K562 (cell line): ENCODE measurements around the gene AP5Z1. TPM values are rescaled to one million over a fixed set of nuclear protein-coding genes. Genes with fewer than 3 reads are reported as not detected.

Source experiments
- ATAC-seq: fragments of 200-7000 bp; cut with Tn5 transposase; 3 replicates; pipeline ENCODE4 v1.9.1; 2020; ENCODE audit warnings: moderate library complexity
- BruUV-seq: library from RNA; stranded (reverse); fragments of 400-500 nt; replicated peaks from 2 replicates; lab custom pipeline; 2021; lab: Mats Ljungman, UMichigan
- CTCF ChIA-PET: fragments of 300-600 bp; formaldehyde crosslinking; extraction: SDS; loops from one replicate; lab custom pipeline; 2021; ENCODE audit warnings: low intra/inter-chr PET ratio; lab: Yijun Ruan, JAX
- POLR2A ChIA-PET: fragments of 300-600, 350-650 bp; sonication (Branson Sonifier 250); formaldehyde crosslinking; extraction: SDS; loops from one replicate; lab custom pipeline; 2021; ENCODE audit warnings: antibody characterized with exemption, inconsistent platforms; lab: Yijun Ruan, JAX
- DNase-seq, 4 experiments: peaks; one replicate each; pipeline versions ENCODE4 v3.0.0 to v3.0.0-alpha.2; 2011 to 2018; ENCODE audit warnings: low spot score in 3 of 4, mixed read lengths in 3 of 4; ENCODE audit errors: extremely low read depth in 1 of 4
- FAIRE-seq: peaks from 2 replicates; lab custom pipeline; 2011; peaks lifted over from hg19 to GRCh38; lab: Jason Lieb, UNC
- H2AFZ ChIP-seq: 2 replicates; pipeline ENCODE4 v1.6.0; 2011; ENCODE audit warnings: low read depth, low read length, control low read depth, inconsistent platforms
- H3K27ac ChIP-seq: fragments of 200-600 bp; 3 replicates; pipeline ENCODE4 v1.8.0; 2011; ENCODE audit warnings: low read depth, mild to moderate bottlenecking, control low read depth, inconsistent platforms, low read length, moderate library complexity, mixed read lengths; ENCODE audit errors: extremely low read depth
- H3K27me3 ChIP-seq, 2 experiments: fragments of 300-600 bp in 1 of 2; 2 replicates in 1 of 2; 3 replicates in 1 of 2; pipeline versions ENCODE4 v1.6.0 to v1.8.0; 2011; ENCODE audit warnings: inconsistent platforms in 2 of 2, low read length in 2 of 2, mild to moderate bottlenecking in 1 of 2, mixed read lengths in 1 of 2, moderate library complexity in 1 of 2; ENCODE audit not compliant: control insufficient read depth in 2 of 2, insufficient read depth in 2 of 2
- H3K36me3 ChIP-seq: fragments of 300-600 bp; 3 replicates; pipeline ENCODE4 v1.8.0; 2011; ENCODE audit warnings: mild to moderate bottlenecking, low read length, inconsistent platforms; ENCODE audit not compliant: control insufficient read depth, insufficient read depth
- H3K4me1 ChIP-seq, 2 experiments: fragments of 200-600 bp in 1 of 2; replicated peaks in 1 of 2; 2 replicates in 1 of 2; 3 replicates in 1 of 2; pipeline versions ENCODE4 v1.5.1 to v1.8.0; 2011; ENCODE audit warnings: inconsistent platforms in 2 of 2, low read length in 2 of 2, mild to moderate bottlenecking in 1 of 2, mixed read lengths in 1 of 2, moderate library complexity in 1 of 2; ENCODE audit not compliant: control insufficient read depth in 2 of 2, insufficient read depth in 2 of 2
- H3K4me2 ChIP-seq: 2 replicates; pipeline ENCODE4 v1.6.1; 2011; ENCODE audit warnings: low read length, control low read depth, inconsistent platforms, mixed read lengths; ENCODE audit not compliant: insufficient read depth
- H3K4me3 ChIP-seq: fragments of 200-600 bp; sonication (generic), shearing (Covaris generic); 2 replicates; pipeline ENCODE4 v1.5.1; 2016; ENCODE audit warnings: control low read depth, inconsistent platforms
- H3K79me2 ChIP-seq: fragments of 200-600 bp; 3 replicates; pipeline ENCODE4 v1.8.0; 2011; ENCODE audit warnings: low read length, inconsistent platforms; ENCODE audit not compliant: control insufficient read depth, insufficient read depth
- H3K9ac ChIP-seq, 2 experiments: 2 replicates each; pipeline versions ENCODE4 v1.6.0 to v1.6.1; 2011; ENCODE audit warnings: low read depth in 2 of 2, low read length in 2 of 2, control low read depth in 1 of 2, inconsistent platforms in 1 of 2, mild to moderate bottlenecking in 1 of 2, mixed read lengths in 1 of 2; ENCODE audit not compliant: insufficient read depth in 1 of 2
- H3K9me1 ChIP-seq: one replicate; pipeline ENCODE4 v1.6.0; 2011; ENCODE audit warnings: inconsistent platforms, mild to moderate bottlenecking, low read length, moderate library complexity; ENCODE audit not compliant: control insufficient read depth, insufficient read depth
- H3K9me3 ChIP-seq: replicated peaks from 2 replicates; pipeline ENCODE4 v1.5.1; 2011; ENCODE audit warnings: low read depth, low read length, inconsistent platforms; ENCODE audit not compliant: control insufficient read depth, insufficient read depth
- H4K20me1 ChIP-seq: replicated peaks from 2 replicates; pipeline ENCODE4 v1.6.1; 2011; ENCODE audit warnings: low read length, inconsistent platforms, mixed read lengths; ENCODE audit not compliant: control insufficient read depth, insufficient read depth
- ATF6 ChIP-seq: sonication (generic); formaldehyde crosslinking; IDR thresholded peaks from 2 replicates; pipeline ENCODE4 v1.4.0; 2020; ENCODE audit warnings: mild to moderate bottlenecking, missing genetic modification reagents
- BACH1 ChIP-seq: fragments of 200-800 bp; sonication (Bioruptor generic); IDR thresholded peaks from 2 replicates; pipeline ENCODE4 v1.6.1; 2016; ENCODE audit warnings: missing genetic modification characterization, missing compliant biosample characterization
- CREBBP ChIP-seq: IDR thresholded peaks from one replicate; pipeline ENCODE4 v1.6.1; 2012; ENCODE audit warnings: low read depth, mild to moderate bottlenecking, control low read depth, inconsistent platforms, low read length
- HCFC1 ChIP-seq: IDR thresholded peaks from 2 replicates; pipeline ENCODE4 v1.6.1; 2012; ENCODE audit warnings: low read depth, low read length, improper control_type of control experiment
- IRF9 ChIP-seq: fragments of 450-650 bp; IDR thresholded peaks from 2 replicates; pipeline ENCODE4 v1.6.1; 2016; ENCODE audit warnings: missing biosample characterization, missing genetic modification characterization
- MCM3 ChIP-seq: fragments of 450-650 bp; IDR thresholded peaks from 2 replicates; pipeline ENCODE4 v1.6.1; 2016
- NFATC3 ChIP-seq: fragments of 450-650 bp; IDR thresholded peaks from 2 replicates; pipeline ENCODE4 v1.6.1; 2017; ENCODE audit warnings: mild to moderate bottlenecking
- NFYB ChIP-seq: IDR thresholded peaks from 2 replicates; pipeline ENCODE4 v1.6.1; 2011; ENCODE audit warnings: mild to moderate bottlenecking, moderate library complexity; ENCODE audit not compliant: insufficient read length; ENCODE audit errors: extremely low read depth
- POLR2G ChIP-seq: fragments of 200-400 bp; formaldehyde crosslinking; IDR thresholded peaks from 2 replicates; pipeline ENCODE4 v1.6.1; 2017; ENCODE audit warnings: low read depth, mild to moderate bottlenecking, antibody characterized with exemption, low read length, moderate library complexity
- PPARD ChIP-seq: fragments of 250-450 bp; sonication (Bioruptor Pico); IDR thresholded peaks from 2 replicates; pipeline ENCODE4 v1.8.0; 2022; ENCODE audit warnings: inconsistent platforms, mild to moderate bottlenecking, moderate library complexity
- TAF9B ChIP-seq: fragments of 450-650 bp; IDR thresholded peaks from 2 replicates; pipeline ENCODE4 v1.6.1; 2018; ENCODE audit warnings: mild to moderate bottlenecking; ENCODE audit not compliant: partially characterized antibody
- U2AF2 ChIP-seq: fragments of 200-400 bp; formaldehyde crosslinking; optimal IDR thresholded peaks from 2 replicates; pipeline ENCODE3; 2017; ENCODE audit warnings: low read depth, mild to moderate bottlenecking, low read length
- ZNF143 ChIP-seq: sonication (generic); formaldehyde crosslinking; IDR thresholded peaks from 2 replicates; pipeline ENCODE4 v1.9.0; 2022; ENCODE audit warnings: mild to moderate bottlenecking, missing genetic modification reagents
- ZNF23 ChIP-seq: fragments of 250-450 bp; sonication (Bioruptor Pico); IDR thresholded peaks from 2 replicates; pipeline ENCODE4 v1.4.0; 2020; ENCODE audit warnings: mild to moderate bottlenecking
- ZNF511 ChIP-seq: sonication (generic); formaldehyde crosslinking; IDR thresholded peaks from 2 replicates; pipeline ENCODE4 v1.8.0; 2022; ENCODE audit warnings: mild to moderate bottlenecking, missing genetic modification reagents
- ZNF75A ChIP-seq: fragments of 450-650 bp; formaldehyde crosslinking; IDR thresholded peaks from 2 replicates; pipeline ENCODE4 v1.4.0; 2020; ENCODE audit warnings: mild to moderate bottlenecking
- ZNF764 ChIP-seq: fragments of 250-450 bp; sonication (Bioruptor Pico); IDR thresholded peaks from 2 replicates; pipeline ENCODE4 v1.4.0; 2020; ENCODE audit warnings: low read depth, mild to moderate bottlenecking, moderate library complexity
- ZNF785 ChIP-seq: fragments of 250-450 bp; sonication (Bioruptor Pico); IDR thresholded peaks from 2 replicates; pipeline ENCODE4 v1.4.0; 2020; ENCODE audit warnings: mild to moderate bottlenecking
- WGBS: fragments of 100-300 bp; shearing (Covaris generic); methylation state at CpG from one replicate; pipeline ENCODE4 v1.1.6; 2016; ENCODE audit warnings: low coverage, mixed read lengths; ENCODE audit not compliant: insufficient coverage; ENCODE audit errors: missing lambda C conversion rate; 5-methylcytosine and 5-hydroxymethylcytosine counted together
- in situ Hi-C: fragments of 300-500 bp; cut with MboI; formaldehyde crosslinking; loops from 4 replicates; pipeline ENCODE4 v1.15.0; 2018; ENCODE audit warnings: inconsistent platforms, mixed read lengths
- intact Hi-C: fragments of 100-400 bp; cut with micrococcal nuclease; formaldehyde crosslinking; loops from 2 replicates; pipeline ENCODE4 v1.14.2; 2022
- polyA plus RNA-seq, 8 experiments: library from polyadenylated mRNA; depleted of rRNA in 4 of 8; stranded (reverse) in 5 of 8; unstranded in 3 of 8; fragments of >200 nt; fragmentation: Nextera tagmentation in 2 of 8; fragmentation: Illumina TruSeq in 1 of 8; extraction: Ambion mirVana in 2 of 8; extraction: Trizol in 1 of 8; gene quantifications; 2 replicates each; pipeline versions ENCODE4 v1.2.1 to v1.2.3, GENCODE V29; 2011 to 2014; ENCODE audit warnings: inconsistent platforms in 1 of 8, missing spikeins in 1 of 8
- total RNA-seq, 7 experiments: library from RNA; depleted of rRNA in 6 of 7; stranded (reverse); fragments of >200 nt in 6 of 7; fragmentation: Illumina TruSeq in 2 of 7; extraction: Trizol in 2 of 7; gene quantifications; 2 replicates each; pipeline versions ENCODE4 v1.2.1 to v1.2.3, GENCODE V29; 2011 to 2021; ENCODE audit warnings: low replicate concordance in 1 of 7

Gene AP5Z1
- total and polyA plus RNA-seq, 9 of the 15 experiments (the other 6 are each of a cell fraction or from before 2014, with no cell fraction given), result 0.06 to 31.1 (median 6.4) TPM

- intact Hi-C loops, result no loop called here
- Histone ChIP-seq H3K4me3 (no peak overlapping the region), H3K4me1 (peaks cover 15 to 16% of the 10 kb centered on the region in 2 experiments), H3K36me3 (peaks cover 20% of the 10 kb centered on the region; the same call in 2 of the 3 replicates), H3K9ac (no peak overlapping the region), H3K27me3 (no peaks in the 10 kb centered on the region), H4K20me1 (no peaks in the 10 kb centered on the region), H3K79me2 (no peaks in the 10 kb centered on the region), H3K9me1 (peaks cover 8% of the 10 kb centered on the region), H3K9me3 (no peaks in the 10 kb centered on the region), H3K27ac (no peak overlapping the region), H3K4me2 (no peak overlapping the region), H2AFZ (no peak overlapping the region)
- in situ Hi-C loops, result no loop called here
- ChIA-PET POLR2A (interaction anchor here (0.7 kb wide), 1 partner anchor 20 kb away, joined by 3 read pairs; no protein-coding TSS in a partner anchor), CTCF (no interaction called here)
- TF ChIP-seq PPARD (no peak), ZNF23 (CRISPR knock-in tag) (no peak), ATF6 (CRISPR knock-in tag) (no peak), TAF9B (no peak), U2AF2 (no peak), NFATC3 (no peak), IRF9 (no peak), ZNF511 (CRISPR knock-in tag) (no peak), POLR2G (no peak), CREBBP (no peak), ZNF785 (CRISPR knock-in tag) (no peak), MCM3 (no peak), NFYB (no peak), ZNF75A (CRISPR knock-in tag) (no peak), HCFC1 (no peak), ZNF143 (no peak), BACH1 (no peak), ZNF764 (CRISPR knock-in tag) (no peak)
- no peak for FAIRE-seq
- ATAC-seq, result no peak
- no peak for DNase-seq
- BruUV-seq, result TSS peak; percentile 43
- 41% methylated on average over 7 of the region's 7 CpGs for WGBS
These were observed 5.7 kb upstream of the AP5Z1 start for GRCh38 chr7:4769761-4770160.
